Retina (tissue), 1 donor: ENCODE measurements around the gene CRYAB.
"Not testable (repeated sequence)": the region's sequence is repeated elsewhere in the genome, so short reads cannot be mapped to it uniquely, and the experiment has no call there.

Source experiments
- DNase-seq: peaks from one replicate; pipeline ENCODE4 v3.0.0-alpha.2; 2016

The CRYAB gene

DNA sequence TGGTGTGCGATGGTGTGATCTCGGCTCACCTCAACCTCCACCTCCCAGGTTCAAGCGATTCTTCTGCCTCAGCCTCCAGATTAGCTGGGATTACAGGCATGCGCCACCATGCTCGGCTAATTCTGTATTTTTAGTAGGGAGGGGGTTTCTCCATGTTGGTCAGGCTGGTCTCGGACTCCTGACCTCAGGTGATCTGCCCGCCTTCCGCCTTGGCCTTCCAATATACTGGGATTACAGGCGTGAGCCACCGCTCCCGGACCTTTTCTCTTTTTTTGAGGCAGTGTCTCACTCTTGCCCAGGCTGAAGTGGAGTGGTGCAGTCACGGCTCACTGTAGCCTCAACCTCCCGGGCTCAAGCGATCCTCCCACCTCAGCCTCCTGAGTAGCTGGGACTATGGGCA lies 21.6 kb upstream of the CRYAB start:
- not testable (repeated sequence) for DNase-seq

DNA sequence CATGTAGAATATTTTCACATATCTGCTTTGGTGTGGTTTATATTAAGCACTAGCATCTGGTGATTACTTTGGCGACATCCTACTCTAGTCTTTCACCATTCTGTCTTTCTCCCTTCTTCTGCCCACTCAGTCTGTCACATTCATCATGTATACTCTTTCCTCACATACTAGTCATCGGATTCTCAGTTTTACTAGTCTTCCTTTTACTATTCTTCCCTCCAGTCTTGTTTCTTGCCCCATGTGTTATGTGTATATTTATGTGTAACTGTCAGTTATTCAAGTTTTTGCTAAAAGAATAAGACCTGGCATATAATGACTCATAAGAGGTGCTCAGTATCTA lies 21.0 kb upstream of the CRYAB start:
- no peak for DNase-seq

DNA sequence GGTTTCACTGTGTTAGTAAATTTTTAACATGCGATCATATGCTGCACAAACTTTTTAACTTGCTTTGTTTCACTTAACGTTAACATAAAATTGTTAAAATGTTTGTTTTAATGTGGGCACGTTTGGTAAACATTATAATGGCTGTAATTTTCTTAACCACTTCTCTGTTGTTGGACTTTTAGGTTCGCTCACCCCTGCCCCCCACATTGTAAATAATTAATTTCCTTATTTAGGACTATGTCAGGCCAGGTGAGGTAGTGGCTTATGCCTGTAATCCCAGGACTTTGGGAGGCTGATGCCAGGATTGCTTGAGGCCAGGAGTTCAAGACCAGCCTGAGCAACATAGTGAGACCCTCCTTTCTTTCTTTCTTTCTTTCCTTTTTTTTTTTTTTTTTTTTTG lies 18.9 kb upstream of the CRYAB start:
- DNase-seq, result no peak

GRCh38 chr11:111926505-111927391 lies 15.2 kb upstream of the CRYAB start:
- peak; percentile 97 for DNase-seq

GRCh38 chr11:111925953-111926352 lies 14.4 kb upstream of the CRYAB start:
- DNase-seq, result no peak

DNA sequence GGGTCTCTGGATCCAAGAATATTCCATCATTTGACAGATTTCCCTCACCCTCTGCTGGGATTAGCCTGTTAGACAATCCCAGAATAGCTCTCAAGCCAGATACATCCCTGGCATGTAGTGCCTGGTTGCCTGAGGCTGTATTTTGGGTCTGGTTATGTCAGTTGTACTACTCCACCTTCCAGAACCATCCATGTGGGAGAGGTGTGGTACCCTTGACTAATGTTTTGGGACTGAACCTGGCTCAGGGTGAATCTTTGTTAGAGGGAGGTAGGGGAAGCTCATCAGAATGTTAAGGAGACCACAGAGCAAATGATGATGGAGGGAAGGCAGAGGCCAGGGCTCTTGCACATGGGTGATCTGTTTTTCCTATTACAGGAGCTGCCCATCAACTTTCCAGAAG lies 12.4 kb upstream of the CRYAB start:
- no peak for DNase-seq

GRCh38 chr11:111923351-111923788 lies 11.8 kb upstream of the CRYAB start:
- no peak for DNase-seq

DNA sequence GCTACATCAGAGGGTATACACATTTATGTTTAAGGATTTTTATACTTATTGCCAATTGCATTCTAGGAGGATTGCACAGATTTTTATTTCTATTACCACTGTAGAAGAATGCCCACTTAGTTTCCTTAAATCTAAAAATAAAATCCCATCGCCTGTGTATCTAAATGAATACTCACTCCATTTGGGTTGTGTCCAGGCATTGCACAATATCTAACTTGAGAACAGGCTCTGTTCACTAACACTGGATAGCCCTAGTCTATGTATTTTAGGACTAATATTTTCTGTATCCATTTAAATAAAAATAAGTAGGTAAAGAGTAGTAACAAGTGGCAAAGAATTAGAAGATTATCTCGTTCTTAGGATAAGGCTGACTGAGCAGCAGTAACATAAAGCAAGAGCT lies 11.2 kb upstream of the CRYAB start:
- no peak for DNase-seq

GRCh38 chr11:111921541-111922230 lies 10.1 kb upstream of the CRYAB start:
- no peak for DNase-seq

DNA sequence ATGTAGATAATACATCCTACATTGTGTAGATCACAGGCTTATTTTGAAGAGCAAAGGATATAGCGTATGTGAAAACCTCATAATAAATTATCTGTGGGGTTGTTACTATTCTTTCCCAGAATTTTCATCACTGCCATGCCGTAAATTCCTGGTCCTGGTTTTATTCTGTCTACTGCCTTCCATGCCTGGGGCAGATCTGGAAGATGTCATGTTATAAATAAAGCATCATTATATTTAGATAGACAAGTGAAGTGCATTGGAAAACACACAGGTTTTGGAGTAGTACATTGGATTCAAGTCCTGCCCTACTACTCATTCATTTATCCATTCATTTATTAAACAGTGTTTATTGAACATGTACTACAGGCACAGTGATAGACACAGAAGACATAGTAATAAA lies 9.3 kb upstream of the CRYAB start:
- DNase-seq, result no peak

GRCh38 chr11:111918390-111919256 lies 7.1 kb upstream of the CRYAB start, which contains the start of gene C11orf52:
Gene C11orf52 (plus strand): TSS chr11:111918913. CDS start chr11:111918973, 60 bp downstream.
- DNase-seq, result no peak

DNA sequence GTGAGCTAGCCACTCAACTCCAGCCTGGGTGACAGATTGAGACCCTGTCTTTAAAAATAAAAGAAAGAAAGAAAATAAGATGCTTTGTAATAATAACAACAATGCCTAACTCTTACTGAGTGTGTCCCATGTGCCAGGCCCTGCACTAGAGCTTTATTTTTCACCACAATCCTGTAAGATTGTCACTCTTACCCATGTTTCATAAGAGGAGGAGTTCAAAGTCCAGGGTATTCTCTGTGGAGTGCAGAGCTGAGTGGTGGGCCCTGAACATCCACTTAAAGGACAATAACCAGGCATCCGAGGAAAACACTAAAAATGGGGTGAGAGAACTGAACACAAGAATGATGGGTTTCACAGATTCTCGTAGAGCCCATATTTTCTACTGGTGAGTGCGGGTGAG lies 6.2 kb upstream of the CRYAB start:
- DNase-seq, result no peak

DNA sequence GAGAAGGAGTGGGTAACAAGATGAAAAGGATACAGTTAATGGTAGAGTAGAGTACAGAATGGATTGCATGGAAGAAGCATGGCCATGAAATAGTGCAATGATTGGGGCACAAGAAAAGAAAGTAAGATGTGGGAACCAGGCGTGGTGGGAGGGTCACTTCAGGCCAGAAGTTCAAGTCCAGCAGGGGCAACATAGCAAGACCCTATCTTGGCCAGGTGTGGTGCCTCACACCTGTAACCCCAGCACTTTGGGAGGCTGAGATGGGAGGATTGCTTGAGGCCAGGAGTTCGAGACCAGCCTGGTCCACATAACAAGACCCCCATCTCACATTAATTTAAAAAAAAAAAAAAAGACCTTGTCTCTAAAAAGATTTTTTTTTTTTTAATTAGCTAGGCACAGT lies 5.7 kb upstream of the CRYAB start:
- DNase-seq, result no peak

GRCh38 chr11:111916768-111917167 lies 5.2 kb upstream of the CRYAB start:
- no peak for DNase-seq

DNA sequence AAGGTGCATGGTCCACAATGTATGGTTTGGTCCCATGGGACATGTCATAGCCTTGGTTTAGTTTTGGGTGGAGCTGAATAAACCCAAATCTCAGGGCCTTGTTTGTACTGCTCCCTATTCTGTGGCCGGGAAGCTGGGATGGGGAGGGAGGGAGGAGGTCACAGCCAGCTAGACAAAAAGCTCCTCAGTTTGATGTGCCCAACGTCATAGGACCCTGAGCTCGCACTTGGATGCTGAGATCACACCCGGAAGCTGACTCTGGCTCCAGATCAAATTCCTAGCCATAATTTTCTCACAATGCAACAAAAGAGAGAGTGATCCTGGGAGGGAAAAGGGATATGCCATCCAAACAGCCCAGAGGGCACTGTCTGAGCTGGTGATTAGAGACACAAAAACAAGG lies 2.4 kb upstream of the CRYAB start:
- DNase-seq, result no peak

DNA sequence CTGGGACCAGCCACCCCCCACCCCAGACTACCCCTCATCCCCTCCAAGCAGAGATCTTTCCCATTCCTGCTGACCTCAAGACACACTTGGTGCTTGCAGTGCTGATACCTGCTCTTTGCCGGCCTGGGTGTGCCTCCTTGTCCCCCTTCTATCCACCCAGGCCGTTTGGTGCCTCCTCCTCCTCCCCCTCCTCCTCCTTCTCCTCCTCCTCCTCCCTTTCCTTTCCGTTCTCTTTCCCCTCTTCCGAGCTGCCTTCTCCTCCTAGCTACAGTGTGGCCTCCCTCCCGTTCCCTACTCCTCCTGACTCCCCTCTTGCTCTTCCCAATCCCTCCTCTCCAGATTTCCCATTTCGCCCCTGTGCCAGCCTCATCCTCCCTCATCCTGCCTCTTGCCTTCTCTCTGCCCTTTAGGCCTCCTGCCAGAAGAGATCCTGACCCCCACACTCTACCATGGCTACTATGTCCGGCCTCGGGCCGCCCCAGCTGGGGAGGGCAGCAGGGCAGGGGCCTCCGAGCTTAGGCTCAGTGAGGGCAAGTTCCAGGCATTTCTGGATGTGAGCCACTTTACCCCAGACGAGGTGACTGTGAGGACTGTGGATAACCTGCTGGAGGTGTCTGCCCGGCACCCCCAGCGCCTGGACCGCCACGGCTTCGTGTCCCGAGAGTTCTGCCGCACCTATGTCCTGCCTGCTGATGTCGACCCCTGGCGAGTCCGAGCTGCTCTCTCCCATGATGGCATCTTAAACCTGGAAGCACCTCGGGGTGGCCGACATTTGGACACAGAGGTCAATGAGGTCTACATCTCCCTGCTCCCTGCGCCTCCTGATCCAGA lies 1.7 kb upstream of the CRYAB start:
- no peak for DNase-seq

DNA sequence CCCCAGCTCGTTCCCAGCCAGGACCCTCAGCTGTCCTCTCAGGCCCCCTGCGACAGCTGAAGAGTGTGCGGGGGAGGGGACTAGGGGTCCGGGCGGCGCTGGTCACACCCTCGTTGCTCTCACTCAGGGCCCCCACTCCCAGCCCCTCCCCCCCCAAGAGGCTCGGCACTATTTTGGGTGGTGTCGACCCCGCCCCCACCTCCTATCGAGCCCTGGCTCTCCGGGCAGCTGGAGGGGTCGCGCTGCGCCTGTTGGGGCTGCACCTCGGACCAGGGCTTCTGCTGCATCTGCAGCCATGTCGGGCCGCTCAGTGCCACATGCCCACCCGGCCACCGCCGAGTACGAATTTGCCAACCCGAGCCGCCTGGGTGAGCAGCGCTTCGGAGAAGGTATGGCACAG lies 965 bp upstream of the CRYAB start, which contains the start of gene HSPB2:
Gene HSPB2 (plus strand): TSS at position 200 of the 400 bp plus-strand sequence. CDS start 96 bp downstream, at position 296.
- DNase-seq, result no peak

DNA sequence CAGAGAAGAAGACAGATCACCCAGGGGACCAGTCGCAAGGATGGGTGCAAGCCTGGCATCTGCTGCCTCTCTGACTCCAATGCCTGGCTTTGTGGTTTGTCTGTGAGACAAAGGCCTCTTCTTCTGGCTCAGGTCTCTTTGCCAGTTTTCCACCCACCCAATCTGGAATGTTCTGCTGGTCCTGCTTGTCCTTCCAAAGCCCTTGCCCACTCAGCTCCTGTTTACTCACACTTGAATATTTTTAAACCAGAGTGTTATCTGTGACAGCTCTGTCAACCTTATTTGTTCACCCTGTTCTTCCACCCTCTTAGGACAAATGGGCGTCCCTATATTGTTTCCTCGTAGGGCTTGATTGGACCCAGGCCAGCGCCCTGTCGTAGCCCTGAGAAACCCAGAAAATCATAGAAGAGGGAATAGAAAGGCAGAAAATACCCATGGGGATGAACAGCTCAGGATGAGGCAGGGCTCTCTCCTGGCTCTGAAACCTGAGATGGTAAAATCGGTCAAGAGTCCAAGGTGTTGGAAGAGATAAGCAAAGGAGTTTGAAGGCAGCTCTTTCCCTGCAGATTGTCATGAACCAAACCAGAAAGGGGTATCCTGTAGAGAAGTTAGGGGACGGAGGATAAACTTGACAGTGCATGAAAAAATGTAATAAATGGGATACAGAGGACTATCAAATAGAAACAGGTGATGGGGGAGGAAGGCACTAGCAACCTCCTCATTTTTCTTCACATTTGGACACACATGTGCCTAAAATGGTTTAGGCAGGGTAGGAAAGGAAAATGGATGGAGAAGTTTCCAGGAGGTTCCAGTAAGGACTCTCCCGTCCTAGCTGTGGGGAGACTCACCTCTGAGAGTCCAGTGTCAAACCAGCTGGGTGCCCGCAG lies 651 bp downstream of the CRYAB start:
- DNase-seq, result no peak

- no peak for DNase-seq
Observed at GRCh38 chr11:111909378-111909777, 2.2 kb downstream of the CRYAB start.

DNA sequence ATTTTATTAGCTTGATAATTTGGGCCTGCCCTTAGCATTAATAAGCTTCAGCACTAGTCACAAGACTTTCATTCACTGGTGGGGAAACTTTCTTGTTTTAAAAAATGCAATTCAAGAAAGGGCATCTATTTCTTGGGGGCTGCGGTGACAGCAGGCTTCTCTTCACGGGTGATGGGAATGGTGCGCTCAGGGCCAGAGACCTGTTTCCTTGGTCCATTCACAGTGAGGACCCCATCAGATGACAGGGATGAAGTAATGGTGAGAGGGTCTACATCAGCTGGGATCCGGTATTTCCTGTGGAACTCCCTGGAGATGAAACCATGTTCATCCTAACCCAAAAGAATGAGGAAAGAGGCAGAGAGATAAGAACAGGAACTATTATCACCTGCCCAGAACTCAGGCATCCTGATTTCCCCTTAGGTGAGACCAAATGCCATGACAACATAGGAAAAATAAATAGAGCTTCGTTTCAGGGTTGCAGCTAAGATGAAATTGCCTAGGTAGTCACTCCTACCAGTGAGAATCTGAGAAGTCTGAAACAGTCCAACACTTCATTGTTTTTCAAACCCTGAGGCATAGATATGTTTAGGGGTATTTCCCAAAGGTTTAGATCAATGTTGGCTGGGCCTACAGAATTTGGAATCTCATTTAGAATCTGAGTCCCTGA lies 2.8 kb downstream of the CRYAB start:
- no peak for DNase-seq

- DNase-seq, result no peak
Observed at GRCh38 chr11:111906680-111907079, 4.9 kb downstream of the CRYAB start.
